SU-DHL-6 (cell line): ENCODE data around the gene SCYGR2.

Experiments
- EZH2phosphoT487 ChIP-seq: fragments of 200-600 bp; sonication (generic), shearing (Covaris generic); conservative IDR thresholded peaks from 2 replicates; pipeline ENCODE4 v1.6.1; 2018; ENCODE audit warnings: mild to moderate bottlenecking, antibody characterized with exemption, low read length, moderate library complexity, mixed read lengths
- TF ChIP-seq, protein P1 (sequence below): fragments of 200-600 bp; sonication (generic); IDR thresholded peaks from one replicate; pipeline ENCODE4 v1.5.1; 2017; ENCODE audit warnings: antibody characterized with exemption, mild to moderate bottlenecking, low read length, moderate library complexity; ENCODE audit not compliant: insufficient read depth, poor library complexity, severe bottlenecking

DNA sequence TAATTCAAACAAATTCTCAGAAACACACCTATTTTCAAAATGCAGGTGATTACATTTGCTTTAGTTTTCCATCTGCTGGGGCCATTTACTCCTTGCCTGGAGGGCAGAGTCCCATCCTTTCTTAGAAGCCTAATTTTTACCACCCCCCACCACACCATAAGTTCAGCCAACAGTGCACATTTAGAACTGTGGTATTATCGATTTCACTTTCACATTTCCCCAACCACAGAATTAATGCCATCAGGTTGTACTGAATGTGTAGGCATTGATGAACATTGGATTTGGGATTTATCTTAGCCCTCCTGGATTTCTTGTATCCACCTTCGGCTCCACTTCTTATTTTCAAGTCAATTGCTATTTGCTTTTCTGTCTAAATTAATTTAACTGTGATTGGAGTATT is 11.4 kb downstream of the SCYGR2 start:
- TF ChIP-seq, protein P1, sequence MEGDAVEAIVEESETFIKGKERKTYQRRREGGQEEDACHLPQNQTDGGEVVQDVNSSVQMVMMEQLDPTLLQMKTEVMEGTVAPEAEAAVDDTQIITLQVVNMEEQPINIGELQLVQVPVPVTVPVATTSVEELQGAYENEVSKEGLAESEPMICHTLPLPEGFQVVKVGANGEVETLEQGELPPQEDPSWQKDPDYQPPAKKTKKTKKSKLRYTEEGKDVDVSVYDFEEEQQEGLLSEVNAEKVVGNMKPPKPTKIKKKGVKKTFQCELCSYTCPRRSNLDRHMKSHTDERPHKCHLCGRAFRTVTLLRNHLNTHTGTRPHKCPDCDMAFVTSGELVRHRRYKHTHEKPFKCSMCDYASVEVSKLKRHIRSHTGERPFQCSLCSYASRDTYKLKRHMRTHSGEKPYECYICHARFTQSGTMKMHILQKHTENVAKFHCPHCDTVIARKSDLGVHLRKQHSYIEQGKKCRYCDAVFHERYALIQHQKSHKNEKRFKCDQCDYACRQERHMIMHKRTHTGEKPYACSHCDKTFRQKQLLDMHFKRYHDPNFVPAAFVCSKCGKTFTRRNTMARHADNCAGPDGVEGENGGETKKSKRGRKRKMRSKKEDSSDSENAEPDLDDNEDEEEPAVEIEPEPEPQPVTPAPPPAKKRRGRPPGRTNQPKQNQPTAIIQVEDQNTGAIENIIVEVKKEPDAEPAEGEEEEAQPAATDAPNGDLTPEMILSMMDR, result no peak
- no peak for TF ChIP-seq EZH2phosphoT487
